ENCODE results near the gene PHF2.

The PHF2 gene

GRCh38 chr9:93708987-93709302, 132.6 kb downstream of the PHF2 start:
- Histone ChIP-seq H3K4me1 (ENCODE audit: control insufficient read depth in 1 of 2, insufficient read depth in 1 of 2, low read depth in 1 of 2, low read length in 1 of 2) (no peaks in the 10 kb centered on the region), H3K27ac (no peak overlapping the region), H3K9me3 (no peaks in the 10 kb centered on the region), H3K36me3 (no peaks in the 10 kb centered on the region), H3K27me3 (peaks cover 20% of the 10 kb centered on the region), H3K4me3 (ENCODE audit: low read depth in 1 of 2, low read length in 1 of 2) (no peak overlapping the region)
- TF ChIP-seq CTCF (IDR thresholded peaks at IDR 0.05) = no peak

GRCh38 chr9:93709600-93710369, 133.4 kb downstream of the PHF2 start:
- no peak overlapping the region for H3K27ac ChIP-seq
- peaks cover 20% of the 10 kb centered on the region for H3K27me3 ChIP-seq
- H3K4me1 ChIP-seq (ENCODE audit: control insufficient read depth in 1 of 2, insufficient read depth in 1 of 2, low read depth in 1 of 2, low read length in 1 of 2) = no peaks in the 10 kb centered on the region
- H3K36me3 ChIP-seq = no peaks in the 10 kb centered on the region
- no peak overlapping the region for H3K4me3 ChIP-seq (ENCODE audit: low read depth in 1 of 2, low read length in 1 of 2)
- TF ChIP-seq CTCF (IDR thresholded peaks at IDR 0.05) = no peak
- H3K9me3 ChIP-seq = no peaks in the 10 kb centered on the region

GRCh38 chr9:93710370-93710723, 134.0 kb downstream of the PHF2 start:
- no peak overlapping the region for H3K27ac ChIP-seq
- peaks cover 15% of the 10 kb centered on the region for H3K27me3 ChIP-seq
- no peaks in the 10 kb centered on the region for H3K36me3 ChIP-seq
- H3K4me1 ChIP-seq (ENCODE audit: control insufficient read depth in 1 of 2, insufficient read depth in 1 of 2, low read depth in 1 of 2, low read length in 1 of 2) = no peaks in the 10 kb centered on the region
- no peak for TF ChIP-seq CTCF (IDR thresholded peaks at IDR 0.05)
- no peaks in the 10 kb centered on the region for H3K9me3 ChIP-seq
- no peak overlapping the region for H3K4me3 ChIP-seq (ENCODE audit: low read depth in 1 of 2, low read length in 1 of 2)

- H3K36me3 ChIP-seq = no peaks in the 10 kb centered on the region
- no peak overlapping the region for H3K4me3 ChIP-seq (ENCODE audit: low read depth in 1 of 2, low read length in 1 of 2)
- no peaks in the 10 kb centered on the region for H3K9me3 ChIP-seq
- peaks cover 13% of the 10 kb centered on the region for H3K27me3 ChIP-seq
- no peak for TF ChIP-seq CTCF (IDR thresholded peaks at IDR 0.05)
- no peak overlapping the region for H3K27ac ChIP-seq
- H3K4me1 ChIP-seq (ENCODE audit: control insufficient read depth in 1 of 2, insufficient read depth in 1 of 2, low read depth in 1 of 2, low read length in 1 of 2) = no peaks in the 10 kb centered on the region
Measured at GRCh38 chr9:93711002-93711401, 134.6 kb downstream of the PHF2 start.

- no peaks in the 10 kb centered on the region for H3K4me1 ChIP-seq (ENCODE audit: control insufficient read depth in 1 of 2, insufficient read depth in 1 of 2, low read depth in 1 of 2, low read length in 1 of 2)
- no peak overlapping the region for H3K4me3 ChIP-seq (ENCODE audit: low read depth in 1 of 2, low read length in 1 of 2)
- peaks cover 6% of the 10 kb centered on the region for H3K27me3 ChIP-seq
- no peaks in the 10 kb centered on the region for H3K9me3 ChIP-seq
- H3K36me3 ChIP-seq = no peaks in the 10 kb centered on the region
- H3K27ac ChIP-seq = no peak overlapping the region
- no peak for TF ChIP-seq CTCF (IDR thresholded peaks at IDR 0.05)
Measured at GRCh38 chr9:93712896-93713295, 136.5 kb downstream of the PHF2 start.
